ENCODE results near the gene SRD5A1.

GRCh38 chr5:6708814-6709213, 75.6 kb downstream of the SRD5A1 start:
- TF ChIP-seq POU6F1 (CRISPR knock-in tag; IDR thresholded peaks at IDR 0.05; ENCODE audit: borderline replicate concordance, low read depth) = no peak
- no peak for TF ChIP-seq CSRNP3 (CRISPR knock-in tag; IDR thresholded peaks at IDR 0.05)
- TF ChIP-seq ARNTL (CRISPR knock-in tag; IDR thresholded peaks at IDR 0.05; ENCODE audit: borderline replicate concordance, low read depth) = no peak
- no peak for TF ChIP-seq GLIS3 (CRISPR knock-in tag; IDR thresholded peaks at IDR 0.05)
- TF ChIP-seq PATZ1 (CRISPR knock-in tag; IDR thresholded peaks at IDR 0.05; ENCODE audit: borderline replicate concordance) = no peak
- no peak for TF ChIP-seq TSHZ2 (CRISPR knock-in tag; IDR thresholded peaks at IDR 0.05)

All from SK-N-SH treated with all-trans-retinoic acid at 6 μM for 48 hours (cell line).